H9 (cell line): ENCODE measurements around the gene PLIN3. TPM values are rescaled to one million over a fixed set of nuclear protein-coding genes. Genes with fewer than 3 reads are reported as not detected.

Source experiments
- DNase-seq: peaks from one replicate; pipeline ENCODE4 v3.0.0-alpha.2; 2017
- H2AFZ ChIP-seq: one replicate; pipeline ENCODE4 v1.6.1; 2013; ENCODE audit warnings: mild to moderate bottlenecking, low read length, control low read depth, moderate library complexity
- H2AK5ac ChIP-seq: 2 replicates; pipeline ENCODE4 v1.6.1; 2013; ENCODE audit warnings: low read length, control low read depth, mixed read lengths; ENCODE audit not compliant: insufficient read length
- H2BK120ac ChIP-seq: one replicate; pipeline ENCODE4 v1.6.1; 2013; ENCODE audit warnings: low read depth, mild to moderate bottlenecking, low read length, control low read depth, inconsistent platforms; ENCODE audit not compliant: poor library complexity, severe bottlenecking
- H2BK12ac ChIP-seq: 2 replicates; pipeline ENCODE4 v1.6.1; 2013; ENCODE audit warnings: low read length, control low read depth, mixed read lengths, low read depth; ENCODE audit not compliant: insufficient read length
- H2BK15ac ChIP-seq: 2 replicates; pipeline ENCODE4 v1.6.1; 2013; ENCODE audit warnings: low read depth, low read length, control low read depth
- H2BK20ac ChIP-seq: one replicate; pipeline ENCODE4 v1.6.1; 2013; ENCODE audit warnings: low read depth, mild to moderate bottlenecking, low read length, control low read depth, inconsistent platforms; ENCODE audit not compliant: poor library complexity, severe bottlenecking
- H2BK5ac ChIP-seq: 2 replicates; pipeline ENCODE4 v1.6.1; 2013; ENCODE audit warnings: low read length, control low read depth, mixed read lengths; ENCODE audit not compliant: insufficient read length
- H3K14ac ChIP-seq: 2 replicates; pipeline ENCODE4 v1.6.1; 2013; ENCODE audit warnings: low read length, control low read depth; ENCODE audit not compliant: insufficient read depth
- H3K18ac ChIP-seq: 2 replicates; pipeline ENCODE4 v1.6.1; 2013; ENCODE audit warnings: low read depth, mild to moderate bottlenecking, mixed read lengths, low read length, control low read depth; ENCODE audit not compliant: insufficient read length
- H3K23ac ChIP-seq: 2 replicates; pipeline ENCODE4 v1.6.1; 2013; ENCODE audit warnings: low read length, control low read depth, mixed read lengths, low read depth; ENCODE audit not compliant: insufficient read length
- H3K23me2 ChIP-seq: 2 replicates; pipeline ENCODE4 v1.6.1; 2013; ENCODE audit warnings: low read depth, mild to moderate bottlenecking, mixed read lengths, low read length, control low read depth; ENCODE audit not compliant: insufficient read length, poor library complexity, severe bottlenecking
- H3K27ac ChIP-seq: 2 replicates; pipeline ENCODE4 v1.5.1; 2013; ENCODE audit warnings: low read length, control low read depth, mixed read lengths, low read depth; ENCODE audit not compliant: insufficient read length
- H3K27me3 ChIP-seq: 2 replicates; pipeline ENCODE4 v1.6.1; 2013; ENCODE audit warnings: low read length, control low read depth, inconsistent platforms; ENCODE audit not compliant: insufficient read depth
- H3K4ac ChIP-seq: 2 replicates; pipeline ENCODE4 v1.6.1; 2013; ENCODE audit warnings: low read depth, mild to moderate bottlenecking, control low read depth, inconsistent platforms, low read length, moderate library complexity
- H3K4me1 ChIP-seq: 2 replicates; pipeline ENCODE4 v1.6.1; 2013; ENCODE audit warnings: low read length, control low read depth, inconsistent platforms; ENCODE audit not compliant: insufficient read depth
- H3K4me2 ChIP-seq: 2 replicates; pipeline ENCODE4 v1.6.1; 2013; ENCODE audit warnings: low read length, control low read depth, mixed read lengths; ENCODE audit not compliant: insufficient read length, insufficient read depth
- H3K56ac ChIP-seq: 2 replicates; pipeline ENCODE4 v1.6.1; 2013; ENCODE audit warnings: low read depth, mild to moderate bottlenecking, mixed read lengths, low read length, control low read depth; ENCODE audit not compliant: insufficient read length
- H3K79me1 ChIP-seq: 2 replicates; pipeline ENCODE4 v1.6.1; 2013; ENCODE audit warnings: low read depth, mild to moderate bottlenecking, moderate library complexity, low read length, control low read depth, inconsistent platforms; ENCODE audit not compliant: insufficient read depth, poor library complexity, severe bottlenecking
- H3K79me2 ChIP-seq: 2 replicates; pipeline ENCODE4 v1.6.1; 2013; ENCODE audit warnings: low read length, control low read depth, inconsistent platforms; ENCODE audit not compliant: insufficient read depth
- H3K9ac ChIP-seq: 2 replicates; pipeline ENCODE4 v1.6.1; 2013; ENCODE audit warnings: low read length, control low read depth, mixed read lengths; ENCODE audit not compliant: insufficient read length; ENCODE audit errors: extremely low read depth
- H3K9me3 ChIP-seq: one replicate; pipeline ENCODE4 v1.6.1; 2013; ENCODE audit warnings: low read depth, low read length, inconsistent platforms; ENCODE audit not compliant: control insufficient read depth
- H3T11ph ChIP-seq: one replicate; pipeline ENCODE4 v1.6.1; 2013; ENCODE audit warnings: mild to moderate bottlenecking, low read length, control low read depth, inconsistent platforms
- H4K20me1 ChIP-seq: one replicate; pipeline ENCODE4 v1.6.1; 2013; ENCODE audit not compliant: control insufficient read depth, insufficient read length, insufficient read depth
- H4K5ac ChIP-seq: 2 replicates; pipeline ENCODE4 v1.6.1; 2013; ENCODE audit warnings: low read depth, mild to moderate bottlenecking, mixed read lengths, low read length, control low read depth; ENCODE audit not compliant: insufficient read length
- H4K8ac ChIP-seq: replicated peaks from 2 replicates; pipeline ENCODE4 v1.6.1; 2013; ENCODE audit warnings: low read length, control low read depth, mixed read lengths, low read depth; ENCODE audit not compliant: insufficient read length
- H4K91ac ChIP-seq: 2 replicates; pipeline ENCODE4 v1.6.1; 2013; ENCODE audit warnings: low read depth, mild to moderate bottlenecking, moderate library complexity, mixed read lengths, low read length, control low read depth; ENCODE audit not compliant: insufficient read length
- H3K27ac Mint-ChIP-seq, 3 experiments: 2 replicates in 2 of 3; 3 replicates in 1 of 3; pipeline ENCODE4 v1.8.0; 2020 to 2021; ENCODE audit warnings: mixed read lengths in 3 of 3, mild to moderate bottlenecking in 1 of 3, moderate library complexity in 1 of 3
- H3K27me3 Mint-ChIP-seq: 2 replicates; pipeline ENCODE4 v1.8.0; 2021; ENCODE audit warnings: low read depth, mild to moderate bottlenecking, moderate library complexity, mixed read lengths
- H3K36me3 Mint-ChIP-seq, 3 experiments: 2 replicates in 2 of 3; 3 replicates in 1 of 3; pipeline ENCODE4 v1.8.0; 2020 to 2021; ENCODE audit warnings: low read depth in 3 of 3, mixed read lengths in 3 of 3; ENCODE audit not compliant: insufficient read depth in 1 of 3
- H3K4me1 Mint-ChIP-seq, 2 experiments: 2 replicates each; pipeline ENCODE4 v1.8.0; 2020; ENCODE audit warnings: mixed read lengths in 2 of 2
- H3K4me3 Mint-ChIP-seq, 2 experiments: 2 replicates in 1 of 2; 3 replicates in 1 of 2; pipeline ENCODE4 v1.8.0; 2020 to 2021; ENCODE audit warnings: mild to moderate bottlenecking in 2 of 2, mixed read lengths in 2 of 2, moderate library complexity in 1 of 2
- H3K9me3 Mint-ChIP-seq, 2 experiments: 2 replicates in 1 of 2; 3 replicates in 1 of 2; pipeline ENCODE4 v1.8.0; 2020; ENCODE audit warnings: mild to moderate bottlenecking in 2 of 2, mixed read lengths in 2 of 2, moderate library complexity in 1 of 2
- WGBS: extraction: QIAGEN DNeasy Blood & Tissue Kit; methylation state at CpG from one replicate; pipeline ENCODE4 v1.1.7; 2013; ENCODE audit warnings: missing lambda C conversion rate, low lambda C conversion rate, mixed read lengths; ENCODE audit not compliant: insufficient read length; ENCODE audit errors: extremely low coverage; 5-methylcytosine and 5-hydroxymethylcytosine counted together
- total RNA-seq: library from RNA; stranded (reverse); gene quantifications from 2 replicates; pipeline ENCODE4 v1.2.1, GENCODE V29; 2021
- TF ChIP-seq, protein P1 (sequence below): fragments of 200-600 bp; sonication (generic); conservative IDR thresholded peaks from 3 replicates; pipeline ENCODE4 v1.8.0; 2021; ENCODE audit warnings: antibody characterized with exemption, mild to moderate bottlenecking

The PLIN3 gene
- total RNA-seq, 1 experiment from 2014 or later = 61.8 TPM

DNA sequence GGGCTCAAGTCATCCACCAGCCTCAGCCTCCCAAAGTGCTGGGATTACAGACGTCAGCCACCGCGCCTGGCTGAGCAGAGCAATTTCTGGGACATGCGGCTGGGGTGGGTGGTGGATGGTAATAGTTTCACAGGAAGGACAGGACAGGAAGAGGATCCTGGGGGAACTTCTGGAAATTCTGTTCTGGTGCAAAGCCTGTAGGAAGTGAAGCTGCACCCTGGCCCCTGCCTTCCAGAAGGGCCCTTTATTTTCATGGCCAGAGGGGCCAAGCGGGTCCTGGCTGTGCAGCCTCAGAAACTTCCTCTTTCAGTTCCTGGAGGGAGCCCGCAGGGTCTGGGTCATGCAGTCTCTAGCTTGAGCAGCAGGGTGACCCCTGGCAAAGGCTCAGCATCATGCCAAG lies 60.3 kb downstream of the PLIN3 start:
- Histone ChIP-seq H4K91ac (no peak overlapping the region), H2BK12ac (no peak overlapping the region), H3K79me1 (no peaks in the 10 kb centered on the region), H2BK20ac (no peak overlapping the region), H3K23ac (no peak overlapping the region), H3K9me3 (no peaks in the 10 kb centered on the region), H3K79me2 (no peaks in the 10 kb centered on the region), H3K18ac (no peak overlapping the region), H3K4me2 (no peak overlapping the region), H3K27ac (no peak overlapping the region), H3K23me2 (no peaks in the 10 kb centered on the region), H3K56ac (no peak overlapping the region), H3K14ac (no peak overlapping the region), H3K9ac (no peak overlapping the region), H2BK120ac (no peak overlapping the region), H3T11ph (no peak overlapping the region), H2BK5ac (no peak overlapping the region), H4K8ac (no peak overlapping the region), H2BK15ac (no peak overlapping the region), H3K4ac (no peak overlapping the region), H3K4me1 (no peaks in the 10 kb centered on the region), H2AK5ac (no peak overlapping the region), H3K27me3 (no peaks in the 10 kb centered on the region), H2AFZ (no peak overlapping the region), H4K20me1 (no peaks in the 10 kb centered on the region), H4K5ac (no peak overlapping the region)
- no peaks in the 10 kb centered on the region for H3K36me3 Mint-ChIP-seq
- H3K27ac Mint-ChIP-seq = no peak overlapping the region
- peaks cover 0 to 3% of the 10 kb centered on the region in 2 experiments; a peak in 2 of 5 replicates for H3K9me3 Mint-ChIP-seq
- WGBS = no CpG with 5 or more reads among the region's 6 CpGs
- TF ChIP-seq, protein P1, sequence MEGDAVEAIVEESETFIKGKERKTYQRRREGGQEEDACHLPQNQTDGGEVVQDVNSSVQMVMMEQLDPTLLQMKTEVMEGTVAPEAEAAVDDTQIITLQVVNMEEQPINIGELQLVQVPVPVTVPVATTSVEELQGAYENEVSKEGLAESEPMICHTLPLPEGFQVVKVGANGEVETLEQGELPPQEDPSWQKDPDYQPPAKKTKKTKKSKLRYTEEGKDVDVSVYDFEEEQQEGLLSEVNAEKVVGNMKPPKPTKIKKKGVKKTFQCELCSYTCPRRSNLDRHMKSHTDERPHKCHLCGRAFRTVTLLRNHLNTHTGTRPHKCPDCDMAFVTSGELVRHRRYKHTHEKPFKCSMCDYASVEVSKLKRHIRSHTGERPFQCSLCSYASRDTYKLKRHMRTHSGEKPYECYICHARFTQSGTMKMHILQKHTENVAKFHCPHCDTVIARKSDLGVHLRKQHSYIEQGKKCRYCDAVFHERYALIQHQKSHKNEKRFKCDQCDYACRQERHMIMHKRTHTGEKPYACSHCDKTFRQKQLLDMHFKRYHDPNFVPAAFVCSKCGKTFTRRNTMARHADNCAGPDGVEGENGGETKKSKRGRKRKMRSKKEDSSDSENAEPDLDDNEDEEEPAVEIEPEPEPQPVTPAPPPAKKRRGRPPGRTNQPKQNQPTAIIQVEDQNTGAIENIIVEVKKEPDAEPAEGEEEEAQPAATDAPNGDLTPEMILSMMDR = no peak
- H3K4me3 Mint-ChIP-seq = no peak overlapping the region
- peaks cover 2% of the 10 kb centered on the region; the same call in 1 of the 2 replicates for H3K27me3 Mint-ChIP-seq
- no peak for DNase-seq
- 0 out of 4 replicates have a peak, but pooled peaks cover 0 to 2% of the 10 kb centered on the region in 2 experiments for H3K4me1 Mint-ChIP-seq
